PC-9 (cell line): ENCODE data around the gene RUNX3.

Experiments used
- EZH2 ChIP-seq: fragments of 200-600 bp; sonication (generic); IDR thresholded peaks from 2 replicates; pipeline ENCODE4 v1.8.0; 2017; ENCODE audit warnings: antibody characterized with exemption, low read depth
- TF ChIP-seq, protein P1 (sequence below): fragments of 200-600 bp; sonication (generic); conservative IDR thresholded peaks from 2 replicates; pipeline ENCODE4 v1.6.1; 2017; ENCODE audit warnings: mixed run types, antibody characterized with exemption, mild to moderate bottlenecking, moderate library complexity

- TF ChIP-seq, protein P1, sequence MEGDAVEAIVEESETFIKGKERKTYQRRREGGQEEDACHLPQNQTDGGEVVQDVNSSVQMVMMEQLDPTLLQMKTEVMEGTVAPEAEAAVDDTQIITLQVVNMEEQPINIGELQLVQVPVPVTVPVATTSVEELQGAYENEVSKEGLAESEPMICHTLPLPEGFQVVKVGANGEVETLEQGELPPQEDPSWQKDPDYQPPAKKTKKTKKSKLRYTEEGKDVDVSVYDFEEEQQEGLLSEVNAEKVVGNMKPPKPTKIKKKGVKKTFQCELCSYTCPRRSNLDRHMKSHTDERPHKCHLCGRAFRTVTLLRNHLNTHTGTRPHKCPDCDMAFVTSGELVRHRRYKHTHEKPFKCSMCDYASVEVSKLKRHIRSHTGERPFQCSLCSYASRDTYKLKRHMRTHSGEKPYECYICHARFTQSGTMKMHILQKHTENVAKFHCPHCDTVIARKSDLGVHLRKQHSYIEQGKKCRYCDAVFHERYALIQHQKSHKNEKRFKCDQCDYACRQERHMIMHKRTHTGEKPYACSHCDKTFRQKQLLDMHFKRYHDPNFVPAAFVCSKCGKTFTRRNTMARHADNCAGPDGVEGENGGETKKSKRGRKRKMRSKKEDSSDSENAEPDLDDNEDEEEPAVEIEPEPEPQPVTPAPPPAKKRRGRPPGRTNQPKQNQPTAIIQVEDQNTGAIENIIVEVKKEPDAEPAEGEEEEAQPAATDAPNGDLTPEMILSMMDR = no peak
- TF ChIP-seq EZH2 = no peak
These were observed 48.4 kb upstream of the RUNX3 start for GRCh38 chr1:24978383-24979032.
